ENCODE measurements around the gene DHCR24.

DHCR24 gene

GRCh38 chr1:54807756-54808155 lies 79.2 kb downstream of the DHCR24 start:
- no peak for TF ChIP-seq CTCF (IDR thresholded peaks at IDR 0.05; ENCODE audit: control extremely low read depth, extremely low read depth, low read depth, missing control alignments)
- POLR2A ChIA-PET: no interaction called here
- CTCF ChIA-PET: interaction anchor here (1.6 to 1.7 kb wide), 2 partner anchors 9 to 13 kb away, joined by 3 to 4 read pairs; no protein-coding TSS in a partner anchor
- DNase-seq (ENCODE audit: extremely low spot score): no peak

GRCh38 chr1:54806931-54807611 lies 79.9 kb downstream of the DHCR24 start:
- ChIA-PET POLR2A (no interaction called here), CTCF (interaction anchor here (0.9 to 1.7 kb wide), 4 partner anchors 8 to 14 kb away, joined by 3 to 4 read pairs (median 4); no protein-coding TSS in a partner anchor)
- no peak for TF ChIP-seq CTCF (IDR thresholded peaks at IDR 0.05; ENCODE audit: control extremely low read depth, extremely low read depth, low read depth, missing control alignments)
- no peak for DNase-seq (ENCODE audit: extremely low spot score)

GRCh38 chr1:54805981-54806381 lies 81.0 kb downstream of the DHCR24 start:
- ChIA-PET CTCF (no interaction called here), POLR2A (no interaction called here)
- TF ChIP-seq CTCF (IDR thresholded peaks at IDR 0.05; ENCODE audit: control extremely low read depth, extremely low read depth, low read depth, missing control alignments): no peak
- DNase-seq (ENCODE audit: extremely low spot score): no peak

GRCh38 chr1:54805466-54805865 lies 81.5 kb downstream of the DHCR24 start:
- TF ChIP-seq CTCF (IDR thresholded peaks at IDR 0.05; ENCODE audit: control extremely low read depth, extremely low read depth, low read depth, missing control alignments): no peak
- POLR2A ChIA-PET: no interaction called here
- DNase-seq (ENCODE audit: extremely low spot score): no peak
- CTCF ChIA-PET: interaction anchor here (5.7 kb wide), 1 partner anchor 14 kb away, joined by 41 read pairs; no protein-coding TSS in a partner anchor

GRCh38 chr1:54804471-54805132 lies 82.4 kb downstream of the DHCR24 start:
- ChIA-PET CTCF (interaction anchor here (1.2 to 5.7 kb wide), 2 partner anchors 13 to 315 kb away, joined by 3 to 41 read pairs; no protein-coding TSS in a partner anchor), POLR2A (no interaction called here)
- DNase-seq (ENCODE audit: extremely low spot score): no peak
- TF ChIP-seq CTCF (IDR thresholded peaks at IDR 0.05; ENCODE audit: control extremely low read depth, extremely low read depth, low read depth, missing control alignments): no peak

GRCh38 chr1:54803761-54804470 lies 83.1 kb downstream of the DHCR24 start:
- CTCF ChIA-PET: interaction anchor here (1.2 to 5.7 kb wide), 2 partner anchors 12 to 314 kb away, joined by 3 to 41 read pairs; no protein-coding TSS in a partner anchor
- no peak for TF ChIP-seq CTCF (IDR thresholded peaks at IDR 0.05; ENCODE audit: control extremely low read depth, extremely low read depth, low read depth, missing control alignments)

More at GRCh38 chr1:54803761-54804470, 83.1 kb downstream of the DHCR24 start:
- no peak for DNase-seq (ENCODE audit: extremely low spot score)
- POLR2A ChIA-PET: no interaction called here

Data from GM10248 (cell line).